Stimulated activated CD4-positive, alpha-beta T cell treated with anti-CD3 and anti-CD28 coated beads, Interleukin-4, amount 100 ng/mL, for 24 hours (primary cell): ENCODE results near the gene SCART1.
"Not testable (repeated sequence)": the region's sequence is repeated elsewhere in the genome, so short reads cannot be mapped to it uniquely, and the experiment has no call there.

Source experiments
- DNase-seq: peaks from one replicate; pipeline ENCODE4 v3.0.0-alpha.2; 2020

SCART1 gene

GRCh38 chr10:133474665-133475424, 21.1 kb downstream of the SCART1 start:
- DNase-seq: no peak

DNA sequence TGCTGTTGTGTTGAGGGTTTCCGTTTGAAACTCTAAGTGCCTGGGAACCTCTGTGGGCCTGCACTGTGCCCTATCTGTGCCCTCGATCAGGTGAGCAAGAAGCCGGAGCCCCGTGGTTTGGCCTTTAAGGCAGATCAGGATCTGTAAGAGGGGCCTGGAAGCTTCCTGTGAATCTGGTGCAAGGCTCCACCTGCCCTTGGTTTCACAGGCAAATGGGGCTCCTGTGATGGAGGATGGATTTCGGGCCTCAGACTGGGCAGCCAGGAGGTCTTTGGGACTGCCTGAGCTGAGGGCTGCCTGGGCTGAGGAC, 21.6 kb downstream of the SCART1 start:
- DNase-seq: peak; percentile 40

DNA sequence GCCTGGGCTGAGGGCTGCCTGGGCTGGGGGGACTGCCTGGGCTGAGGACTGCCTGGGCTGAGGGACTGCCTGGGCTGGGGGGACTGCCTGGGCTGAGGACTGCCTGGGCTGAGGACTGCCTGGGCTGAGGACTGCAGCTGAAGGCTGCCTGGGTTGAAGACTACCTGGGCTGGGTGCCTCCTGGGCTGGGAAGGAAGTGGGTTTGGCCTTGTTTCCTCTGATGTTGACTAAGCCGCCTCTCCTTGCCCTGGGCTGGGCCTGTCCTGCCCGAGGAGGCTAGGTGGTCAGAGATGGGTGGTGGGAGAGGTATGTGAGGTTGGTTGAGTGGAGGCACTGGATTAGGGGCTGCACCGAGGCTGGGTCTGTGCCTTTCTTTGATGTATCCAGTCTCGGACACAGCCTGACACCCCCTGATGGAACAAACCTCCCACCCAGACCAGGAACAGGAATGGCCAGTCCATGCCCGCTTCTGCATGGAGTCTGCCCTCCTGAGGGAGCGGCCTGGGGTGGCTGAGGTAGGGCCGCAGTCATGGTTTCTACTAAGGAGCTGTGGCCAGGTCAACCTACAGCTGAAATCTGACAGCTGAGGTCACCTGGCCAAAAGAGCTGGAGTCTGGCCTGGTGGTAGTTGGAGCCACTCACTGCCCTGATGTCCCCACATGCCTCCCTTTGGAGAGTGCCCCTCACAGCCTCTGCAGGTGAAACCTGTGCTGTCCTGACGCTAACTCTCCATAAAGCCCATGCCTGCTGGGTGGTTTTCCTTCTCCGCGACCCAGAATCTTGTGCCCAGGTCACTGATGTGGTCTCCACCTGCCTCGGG, 22.3 kb downstream of the SCART1 start:
- no peak for DNase-seq

GRCh38 chr10:133476641-133476990, 22.9 kb downstream of the SCART1 start:
- DNase-seq: no peak

- no peak for DNase-seq
These were observed 27.4 kb downstream of the SCART1 start for GRCh38 chr10:133481086-133481643.

- no peak for DNase-seq
These were observed 27.9 kb downstream of the SCART1 start for GRCh38 chr10:133481657-133482056.

- DNase-seq: no peak
These were observed 31.1 kb downstream of the SCART1 start for GRCh38 chr10:133484818-133485217.

- no peak for DNase-seq
These were observed 33.3 kb downstream of the SCART1 start for GRCh38 chr10:133487085-133487484.

GRCh38 chr10:133488354-133488753, 34.6 kb downstream of the SCART1 start:
- no peak for DNase-seq

- DNase-seq: no peak
These were observed 36.3 kb downstream of the SCART1 start for GRCh38 chr10:133489816-133490588.

DNA sequence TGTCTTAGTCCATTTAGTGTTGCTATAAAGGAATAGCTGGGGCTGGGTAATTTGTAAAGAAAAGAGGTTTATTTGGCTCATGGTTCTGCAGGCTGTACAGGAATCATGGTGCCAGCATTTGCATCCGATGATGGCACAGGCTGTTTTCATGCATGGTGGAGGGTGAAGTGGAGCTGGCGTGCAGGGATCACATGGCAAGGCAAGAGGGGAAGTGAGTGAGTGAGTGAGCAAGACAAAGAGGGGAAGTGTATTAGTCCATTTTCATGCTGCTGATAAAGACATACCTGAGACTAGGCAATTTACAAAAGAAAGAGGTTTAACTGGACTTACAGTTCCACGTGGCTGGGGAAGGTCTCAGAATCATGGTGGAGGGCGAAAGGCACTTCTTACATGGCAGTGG, 39.8 kb downstream of the SCART1 start:
- not testable (repeated sequence) for DNase-seq

- DNase-seq: not testable (repeated sequence)
These were observed 43.6 kb downstream of the SCART1 start for GRCh38 chr10:133497363-133497762.

- DNase-seq: not testable (repeated sequence)
These were observed 45.4 kb downstream of the SCART1 start for GRCh38 chr10:133499176-133499575.

DNA sequence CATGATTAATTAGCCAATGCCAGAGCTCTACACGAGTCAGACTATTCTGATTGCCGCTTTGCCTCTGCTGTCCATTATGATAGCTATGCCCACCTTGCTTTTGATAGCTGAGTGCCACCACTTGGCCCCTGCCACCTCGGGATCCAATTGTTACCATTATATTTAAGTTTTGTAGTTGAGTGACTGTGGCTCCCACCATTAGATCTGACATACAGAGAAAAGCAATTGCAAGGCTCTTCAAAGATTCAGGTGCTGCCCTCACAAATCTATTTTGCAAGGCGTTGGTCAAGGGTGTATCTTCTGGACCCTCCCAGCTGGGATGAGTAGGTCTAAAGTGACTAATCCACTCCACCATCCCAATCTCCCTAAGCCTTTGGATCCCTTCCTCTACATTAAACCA, 47.2 kb downstream of the SCART1 start:
- DNase-seq: not testable (repeated sequence)

GRCh38 chr10:133509700-133510099, 56.0 kb downstream of the SCART1 start:
- no peak for DNase-seq

GRCh38 chr10:133511408-133511807, 57.7 kb downstream of the SCART1 start:
- no peak for DNase-seq

DNA sequence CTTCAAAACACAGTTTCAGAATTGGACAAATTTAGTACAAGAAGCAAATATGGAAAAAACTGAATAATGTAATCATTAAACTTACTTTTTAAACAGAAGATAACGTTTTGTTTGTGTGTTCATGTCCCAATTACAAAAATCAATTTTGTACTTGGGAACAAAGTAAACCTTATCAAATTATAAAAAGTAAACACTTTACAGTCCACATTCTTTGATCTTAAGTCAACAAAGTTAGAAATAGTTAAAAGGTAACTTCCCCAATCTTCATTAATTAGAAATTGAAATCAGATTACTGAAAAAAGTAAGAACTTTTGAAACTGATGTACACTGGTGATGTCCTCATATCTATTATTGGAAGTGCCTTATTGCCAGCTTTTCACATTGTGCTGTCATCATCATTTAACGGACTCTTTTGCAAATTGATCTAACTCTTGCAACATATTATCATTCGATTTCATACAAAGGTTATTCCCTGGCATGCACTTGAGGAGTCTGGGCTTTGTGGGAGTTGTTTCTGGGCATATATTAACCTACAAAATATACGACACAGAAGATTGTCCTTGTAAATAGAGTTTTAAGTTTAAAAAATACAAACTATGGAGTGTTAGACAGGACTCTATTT, 58.3 kb downstream of the SCART1 start:
- DNase-seq: no peak

- no peak for DNase-seq
These were observed 61.7 kb downstream of the SCART1 start for GRCh38 chr10:133515471-133515870.

- no peak for DNase-seq
These were observed 62.3 kb downstream of the SCART1 start for GRCh38 chr10:133516057-133516456.

DNA sequence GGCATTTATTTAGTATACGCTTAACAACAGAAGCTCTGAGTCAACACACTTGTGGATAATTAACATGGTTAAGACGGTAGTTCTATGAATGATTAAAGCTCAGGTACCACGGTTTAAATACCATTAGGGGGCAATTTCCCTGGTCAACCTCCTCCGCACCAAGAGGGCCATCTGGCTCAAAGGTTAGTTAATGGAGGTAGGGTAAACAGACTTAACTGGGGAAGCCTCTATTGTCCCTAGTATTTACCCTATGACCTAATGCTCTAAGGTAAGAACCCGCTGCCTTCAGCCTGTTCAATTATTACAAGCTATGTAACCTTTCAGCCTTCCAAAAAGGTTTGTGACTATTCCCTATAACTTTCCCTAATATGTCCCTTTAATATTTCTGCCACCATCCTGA, 64.8 kb downstream of the SCART1 start:
- DNase-seq: not testable (repeated sequence)
